Activated gamma-delta T cell treated with Interleukin-2 at 50 U/mL for 16 hours (primary cell): ENCODE measurements around the gene FGF21.
"Not testable (repeated sequence)": the region's sequence is repeated elsewhere in the genome, so short reads cannot be mapped to it uniquely, and the experiment has no call there.

ENCODE experiments used
- DNase-seq: peaks from one replicate; pipeline ENCODE4 v3.0.0-alpha.2; 2020

Gene FGF21, protein sequence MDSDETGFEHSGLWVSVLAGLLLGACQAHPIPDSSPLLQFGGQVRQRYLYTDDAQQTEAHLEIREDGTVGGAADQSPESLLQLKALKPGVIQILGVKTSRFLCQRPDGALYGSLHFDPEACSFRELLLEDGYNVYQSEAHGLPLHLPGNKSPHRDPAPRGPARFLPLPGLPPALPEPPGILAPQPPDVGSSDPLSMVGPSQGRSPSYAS

DNA sequence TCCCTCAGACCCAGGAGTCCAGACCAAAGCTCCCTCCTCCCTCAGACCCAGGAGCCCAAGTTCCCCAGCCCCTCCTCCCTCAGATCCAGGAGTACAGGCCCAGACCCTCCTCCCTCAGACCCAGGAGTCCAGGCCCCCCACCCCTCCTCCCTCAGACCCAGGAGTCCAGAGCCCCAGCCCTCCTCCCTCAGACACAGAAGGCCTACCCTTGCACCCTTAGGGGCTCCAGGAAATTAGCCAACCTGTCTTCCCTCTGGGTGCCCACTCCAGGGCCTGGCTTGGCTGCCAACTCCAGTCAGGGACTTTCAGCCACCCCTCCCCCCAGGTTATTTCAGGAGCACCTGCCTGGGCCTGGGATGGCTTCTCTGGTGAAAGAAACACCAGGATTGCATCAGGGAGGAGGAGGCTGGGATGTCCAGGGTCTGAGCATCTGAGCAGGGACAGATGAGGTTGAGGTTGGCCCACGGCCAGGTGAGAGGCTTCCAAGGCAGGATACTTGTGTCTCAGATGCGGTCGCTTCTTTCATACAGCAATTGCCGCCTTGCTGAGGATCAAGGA is at the start of gene FGF21:
TSS of gene FGF21 (plus strand) at position 441 of the 558 bp plus-strand sequence. CDS start 713 bp downstream, outside the sequence.
- DNase-seq = no peak

DNA sequence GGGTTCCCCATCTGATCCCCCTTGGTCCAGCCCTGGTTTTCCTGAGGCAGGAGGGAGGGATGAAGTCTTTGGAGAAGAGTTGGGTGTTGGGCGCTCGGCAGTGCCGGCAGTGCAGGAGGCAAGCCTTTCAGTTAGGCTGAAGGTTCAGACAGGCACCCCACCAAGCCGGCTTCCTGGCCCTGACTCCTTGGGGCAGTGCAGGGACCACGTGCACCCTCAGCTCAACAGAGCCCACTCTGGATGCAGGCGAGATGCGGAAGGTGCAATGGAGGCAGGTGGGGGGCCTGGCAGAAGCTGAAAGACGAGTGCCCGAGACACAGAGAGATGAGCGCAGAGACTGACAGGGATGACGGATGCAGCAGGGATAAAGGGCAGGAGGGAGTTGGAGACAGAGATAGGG is 46.9 kb upstream of the FGF21 start:
- DNase-seq = no peak

- DNase-seq = no peak
Measured at GRCh38 chr19:48711106-48711662, 44.1 kb upstream of the FGF21 start.

GRCh38 chr19:48713041-48713863 is 42.1 kb upstream of the FGF21 start:
- no peak for DNase-seq

- DNase-seq = peak; percentile 97
Measured at GRCh38 chr19:48713864-48714755, 41.2 kb upstream of the FGF21 start.

GRCh38 chr19:48714759-48715675 is 40.3 kb upstream of the FGF21 start:
- no peak for DNase-seq

GRCh38 chr19:48715681-48716171 is 39.6 kb upstream of the FGF21 start:
- no peak for DNase-seq

DNA sequence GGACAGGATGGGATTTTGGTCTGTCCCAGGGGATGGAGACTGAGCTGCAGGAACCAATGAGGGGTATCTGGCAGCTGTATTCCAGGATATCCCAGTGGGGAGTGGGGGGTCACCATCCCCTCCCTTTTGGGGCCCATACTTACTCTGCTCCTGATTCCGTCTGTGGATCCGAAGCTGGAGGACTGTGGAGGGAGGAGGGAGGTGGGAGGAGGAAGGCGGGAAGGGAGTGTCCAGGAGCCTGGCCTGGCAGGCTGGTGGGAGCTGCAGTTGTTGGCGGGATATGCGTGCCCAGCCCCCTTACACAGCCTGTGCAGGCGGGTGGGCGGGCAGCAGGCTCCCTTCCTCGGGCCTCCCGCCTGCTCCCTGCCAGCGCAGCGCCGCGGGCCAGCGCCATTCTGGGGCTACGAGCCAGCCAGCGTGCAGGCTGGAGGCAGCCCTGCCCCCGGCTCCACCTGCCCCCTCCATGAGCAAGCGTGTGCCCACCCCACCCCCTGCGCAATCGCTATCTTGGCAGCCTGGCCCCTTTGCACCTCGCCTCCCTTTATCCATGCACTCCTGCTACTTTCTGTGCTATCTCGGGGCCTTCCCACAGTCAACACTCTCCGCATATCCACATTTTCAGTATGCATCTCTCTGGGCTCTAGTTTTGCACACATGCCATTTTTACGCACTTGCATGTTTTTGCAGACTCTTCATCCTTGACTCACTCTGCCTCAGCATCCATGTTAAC is 38.6 kb upstream of the FGF21 start:
- DNase-seq = no peak

GRCh38 chr19:48718106-48718505 is 37.2 kb upstream of the FGF21 start:
- DNase-seq = not testable (repeated sequence)

- no peak for DNase-seq
Measured at GRCh38 chr19:48718711-48719231, 36.6 kb upstream of the FGF21 start.

DNA sequence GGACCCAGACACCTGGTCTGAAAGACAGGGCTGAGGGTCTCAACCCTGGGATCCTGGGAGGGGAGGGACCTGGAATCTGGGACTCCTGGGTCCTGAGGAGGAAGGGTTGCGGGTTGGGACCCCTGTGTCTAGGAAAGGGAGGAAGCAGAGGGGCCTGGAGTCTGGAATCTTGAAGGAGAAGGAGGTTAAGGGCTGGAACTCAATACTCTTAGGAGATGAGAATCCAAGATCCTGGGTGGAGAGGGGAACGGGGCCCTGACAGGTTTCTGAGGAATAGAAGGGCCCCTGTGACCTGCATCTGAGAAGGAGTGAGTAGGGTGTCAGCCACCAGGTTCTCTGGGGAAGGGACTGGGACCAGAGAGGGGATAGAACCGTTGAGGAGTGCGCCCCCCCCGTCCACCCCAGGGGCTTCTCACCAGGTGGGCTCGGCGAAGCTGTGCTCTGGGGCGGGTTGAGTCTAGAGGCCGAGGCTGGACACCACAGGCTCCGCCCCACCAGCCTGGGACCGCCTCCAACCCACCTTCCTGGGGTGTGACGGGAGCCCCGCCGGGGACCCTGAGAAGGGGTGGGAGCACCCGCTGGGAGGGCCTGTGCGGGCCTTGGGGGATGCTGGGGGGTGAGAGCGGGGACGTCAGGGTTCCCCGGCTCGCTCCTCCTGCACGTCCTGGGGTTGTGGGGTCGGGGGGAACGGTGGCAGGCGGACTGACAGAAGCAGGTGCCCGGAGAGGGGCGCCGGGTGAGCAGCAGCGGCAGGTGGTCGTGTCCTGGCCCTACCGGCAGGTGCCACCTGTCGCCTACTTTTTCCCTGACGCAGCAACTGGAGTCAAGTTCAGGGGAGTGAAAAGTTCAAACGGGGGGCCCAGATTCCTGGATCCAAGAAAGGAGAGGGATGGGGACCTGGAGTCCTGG is 35.8 kb upstream of the FGF21 start, which contains the start of gene MAMSTR:
TSS of gene MAMSTR (minus strand) at position 463 of the 909 bp plus-strand sequence. CDS start 694 bp downstream, outside the sequence.
- no peak for DNase-seq

DNA sequence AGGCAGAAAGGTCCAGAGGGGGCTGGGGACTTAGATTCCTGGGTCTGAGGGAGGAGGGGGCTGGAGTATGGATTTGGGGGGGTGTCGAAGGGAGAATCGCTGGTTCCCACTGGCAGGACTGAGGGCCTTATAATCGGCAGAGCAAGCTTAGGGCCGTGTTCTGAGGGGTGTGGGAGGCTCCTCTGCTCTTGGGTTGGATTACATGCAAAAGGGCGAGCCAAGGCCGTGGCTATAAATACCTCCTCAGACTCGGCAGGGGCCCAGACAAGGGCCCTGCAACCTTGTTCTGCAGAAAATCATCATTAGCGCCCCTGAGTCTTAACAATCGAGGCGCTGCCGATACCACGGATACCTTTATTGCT is 35.1 kb upstream of the FGF21 start:
- DNase-seq = no peak

DNA sequence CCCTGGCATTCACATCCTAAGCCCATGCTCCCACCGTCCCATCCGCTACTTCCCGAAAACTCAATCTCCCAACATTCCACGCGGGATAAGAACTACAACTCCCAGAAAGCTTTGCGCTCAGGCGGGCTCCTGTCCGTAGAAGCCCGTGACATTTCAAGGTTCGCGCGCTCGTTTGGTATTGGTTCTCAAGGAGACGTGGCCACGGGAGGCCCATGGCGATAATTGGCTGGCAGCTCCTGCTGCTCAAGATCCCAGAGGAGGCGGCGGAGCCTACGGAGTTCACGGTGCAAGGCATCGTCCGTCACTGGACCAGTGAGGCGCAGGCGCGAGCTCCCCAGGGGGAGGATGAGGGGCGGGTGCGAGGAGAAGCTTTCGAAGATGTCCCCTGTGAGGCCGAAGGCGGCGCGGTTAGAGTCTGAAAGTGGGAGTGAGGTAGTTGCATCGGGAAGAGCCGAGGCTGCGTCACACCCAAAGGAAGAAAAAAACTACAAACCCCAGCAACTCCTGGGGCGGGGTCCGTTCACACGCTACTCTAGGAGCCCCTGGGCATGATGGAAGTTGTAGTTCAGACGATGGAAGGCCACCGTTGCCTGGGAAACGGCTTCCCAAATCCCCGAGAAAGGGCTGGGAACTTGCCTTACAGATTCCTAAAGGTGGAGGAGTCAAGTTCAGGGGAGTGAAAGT is 34.6 kb upstream of the FGF21 start:
- peak; percentile 87 for DNase-seq

GRCh38 chr19:48722196-48722708 is 33.1 kb upstream of the FGF21 start:
- no peak for DNase-seq

DNA sequence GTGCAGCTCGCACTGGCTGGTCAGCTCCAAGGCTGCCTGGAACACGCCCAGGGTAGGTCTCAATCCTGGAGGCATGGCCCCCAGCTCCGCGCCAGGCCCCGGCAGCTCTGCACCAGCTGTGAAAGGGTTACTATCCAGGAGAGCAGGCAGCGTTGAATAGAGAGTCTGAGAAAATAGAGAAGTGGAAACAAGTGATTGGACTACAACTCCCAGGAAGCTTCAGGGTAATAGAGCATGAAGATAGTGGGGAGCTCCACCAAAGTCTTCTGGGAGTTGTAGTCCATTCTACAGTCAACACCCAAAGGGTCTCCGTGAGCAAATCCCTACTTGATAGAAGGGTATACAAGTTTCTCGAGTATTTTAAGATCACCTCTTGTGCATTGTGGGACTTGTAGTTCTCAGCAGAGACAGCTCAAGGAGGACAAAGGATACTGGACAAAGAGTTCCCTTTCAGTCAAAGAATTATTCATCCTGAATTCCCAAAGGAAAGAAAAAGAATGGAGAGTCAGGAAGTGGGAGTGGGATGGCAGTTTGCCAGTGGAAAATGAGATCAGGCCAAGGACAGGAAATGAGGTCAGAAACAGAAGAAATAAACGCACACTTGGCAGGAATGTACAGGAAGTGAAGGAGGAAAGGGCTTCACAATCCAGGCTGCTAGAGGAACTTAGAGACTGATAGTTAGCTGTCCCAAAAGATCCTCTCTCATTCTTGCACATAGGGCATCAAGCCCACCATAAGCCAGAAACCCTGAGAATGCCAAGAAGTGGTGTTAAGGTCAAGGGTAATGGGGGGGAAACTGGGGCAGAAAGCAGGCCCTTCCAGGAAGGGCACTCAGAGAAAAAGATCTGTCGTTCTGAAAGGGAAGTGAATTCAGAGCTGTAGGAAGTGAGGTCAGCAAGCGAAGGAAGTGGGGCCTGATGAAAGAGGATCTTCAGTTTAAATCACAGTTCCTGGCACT is 30.2 kb upstream of the FGF21 start:
- no peak for DNase-seq

GRCh38 chr19:48726556-48726955 is 28.8 kb upstream of the FGF21 start:
- DNase-seq = no peak
